Tibial artery (tissue), 4 donors: ENCODE data around the gene ZBTB25.
A peak's percentile ranks its signal among the peaks of the same experiment; 100 is the strongest.

Experiments used
- DNase-seq, 2 donors: peaks; one replicate each; pipeline ENCODE4 v3.0.0-alpha.2; 2019
- H3K27ac ChIP-seq, 2 donors: fragments of 200-600 bp; sonication (generic) in 1 of 2; 1 replicate in 1 of 2; 2 replicates in 1 of 2; pipeline ENCODE4 v1.5.1; 2018 to 2019; ENCODE audit warnings: mild to moderate bottlenecking in 1 of 2
- H3K27me3 ChIP-seq, 2 donors: fragments of 200-600 bp; sonication (generic) in 1 of 2; one replicate each; pipeline versions ENCODE4 v1.5.1 to v1.6.0; 2016 to 2019
- H3K36me3 ChIP-seq, 3 donors: fragments of 200-600 bp; sonication (generic) in 2 of 3; one replicate each; pipeline ENCODE4 v1.5.1; 2016 to 2019; ENCODE audit warnings: mild to moderate bottlenecking in 2 of 3
- H3K4me1 ChIP-seq, 4 donors: fragments of 200-600 bp; sonication (generic) in 2 of 4; 1 replicate in 3 of 4; 2 replicates in 1 of 4; pipeline ENCODE4 v1.5.1; 2016 to 2019
- H3K4me3 ChIP-seq, 2 donors: fragments of 200-600 bp; sonication (generic) in 1 of 2; 1 replicate in 1 of 2; 2 replicates in 1 of 2; pipeline ENCODE4 v1.5.1; 2018 to 2019; ENCODE audit warnings: mild to moderate bottlenecking in 2 of 2
- H3K9me3 ChIP-seq, 3 donors: fragments of 200-600 bp; sonication (generic) in 1 of 3; one replicate each; pipeline ENCODE4 v1.5.1; 2016 to 2019
- CTCF ChIP-seq, 2 experiments: fragments of 200-600 bp in 1 of 2; fragments of 450-650 bp in 1 of 2; IDR thresholded peaks; one replicate each; pipeline ENCODE4 v1.5.1; 2017 to 2019; ENCODE audit warnings: antibody characterized with exemption in 2 of 2, mild to moderate bottlenecking in 1 of 2, moderate library complexity in 1 of 2
- intact Hi-C: fragments of 100-400 bp; cut with DNase I; formaldehyde crosslinking; loops from one replicate; pipeline ENCODE4 v1.15.0; 2023; ENCODE audit warnings: low total_unique reads

Gene ZBTB25

GRCh38 chr14:64488590-64489099 is 15.0 kb downstream of the ZBTB25 start:
- no peaks in the 10 kb centered on the region for H3K4me1 ChIP-seq
- intact Hi-C loops: no loop called here
- H3K36me3 ChIP-seq: peaks cover 21 to 57% (median 44%) of the 10 kb centered on the region in 3 donors
- no peaks in the 10 kb centered on the region for H3K9me3 ChIP-seq
- no peak for DNase-seq
- H3K27me3 ChIP-seq: no peaks in the 10 kb centered on the region
- H3K27ac ChIP-seq: no peak overlapping the region
- no peak for TF ChIP-seq CTCF (IDR thresholded peaks at IDR 0.05)
- H3K4me3 ChIP-seq: no peak overlapping the region

GRCh38 chr14:64478634-64479250 is 24.9 kb downstream of the ZBTB25 start:
- Histone ChIP-seq H3K36me3 (no peaks in the 10 kb centered on the region), H3K27ac (no peak overlapping the region), H3K4me3 (no peak overlapping the region), H3K4me1 (no peaks in the 10 kb centered on the region), H3K9me3 (no peaks in the 10 kb centered on the region), H3K27me3 (no peaks in the 10 kb centered on the region)
- peak; percentile 46 to 52 for TF ChIP-seq CTCF (IDR thresholded peaks at IDR 0.05)
- intact Hi-C loops: loop anchor here (5.0 kb wide), 2 partner anchors 46 to 136 kb away; no protein-coding TSS in a partner anchor
- DNase-seq: no peak

- intact Hi-C loops: loop anchor here (5.0 kb wide), 2 partner anchors 44 to 134 kb away; no protein-coding TSS in a partner anchor
- DNase-seq: no peak
- Histone ChIP-seq H3K9me3 (no peaks in the 10 kb centered on the region), H3K27me3 (no peaks in the 10 kb centered on the region), H3K4me3 (no peak overlapping the region), H3K27ac (no peak overlapping the region), H3K36me3 (no peaks in the 10 kb centered on the region), H3K4me1 (no peaks in the 10 kb centered on the region)
- TF ChIP-seq CTCF (IDR thresholded peaks at IDR 0.05): no peak
These were observed 27.2 kb downstream of the ZBTB25 start for GRCh38 chr14:64476438-64476837.

GRCh38 chr14:64475585-64476273 is 27.9 kb downstream of the ZBTB25 start:
- no peak for DNase-seq
- Histone ChIP-seq H3K4me1 (no peaks in the 10 kb centered on the region), H3K27me3 (no peaks in the 10 kb centered on the region), H3K27ac (no peak overlapping the region), H3K9me3 (no peaks in the 10 kb centered on the region), H3K36me3 (no peaks in the 10 kb centered on the region), H3K4me3 (no peak overlapping the region)
- no peak for TF ChIP-seq CTCF (IDR thresholded peaks at IDR 0.05)
- intact Hi-C loops: loop anchor here (5.0 kb wide), 2 partner anchors 43 to 133 kb away; no protein-coding TSS in a partner anchor

- intact Hi-C loops: loop anchor here (5.0 kb wide), 2 partner anchors 42 to 132 kb away; no protein-coding TSS in a partner anchor
- Histone ChIP-seq H3K27ac (no peak overlapping the region), H3K9me3 (no peaks in the 10 kb centered on the region), H3K4me1 (no peaks in the 10 kb centered on the region), H3K27me3 (no peaks in the 10 kb centered on the region), H3K36me3 (no peaks in the 10 kb centered on the region), H3K4me3 (no peak overlapping the region)
- DNase-seq: no peak
- TF ChIP-seq CTCF (IDR thresholded peaks at IDR 0.05): no peak
These were observed 28.9 kb downstream of the ZBTB25 start for GRCh38 chr14:64474698-64475097.
